ENCODE results near the gene LY9. TPM values are rescaled to one million over a fixed set of nuclear protein-coding genes. Genes with fewer than 3 reads are reported as not detected.

The LY9 gene
- total and polyA plus RNA-seq, 10 donors, result 30.7 to 151 (median 37.8) TPM

DNA sequence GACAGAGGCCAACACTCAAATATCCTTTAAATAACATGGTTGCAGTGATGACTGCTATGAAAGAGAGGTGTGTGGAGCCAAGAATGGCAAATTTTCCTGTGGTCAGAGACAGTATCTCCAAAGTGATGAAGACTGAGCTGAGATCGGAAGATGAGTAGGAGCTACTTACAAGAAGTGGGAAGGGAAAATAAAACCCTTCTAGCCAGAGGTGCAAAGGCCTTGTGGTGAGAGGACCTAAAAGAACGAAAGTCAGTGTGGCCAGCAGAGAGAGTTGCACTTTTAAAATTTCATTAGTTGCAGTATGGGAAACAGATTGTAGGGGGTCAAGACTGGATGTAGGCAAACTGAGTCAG, 39.1 kb upstream of the LY9 start:
- Histone ChIP-seq H3K27me3 (replicated peaks in 1 of 7) (no peaks in the 10 kb centered on the region), H3K4me3 (no peak overlapping the region), H3K27ac (peak overlapping the region in 7 of 8 donors; percentile 12 to 80 (median 61)), H3K9me3 (no peaks in the 10 kb centered on the region), H3K36me3 (no peaks in the 10 kb centered on the region), H3K4me1 (peaks cover 0 to 21% (median 0%) of the 10 kb centered on the region in 6 donors)
- TF ChIP-seq POLR2AphosphoS5 (IDR thresholded peaks at IDR 0.05) (no peak), POLR2A (IDR thresholded peaks at IDR 0.05) (no peak)
- TF ChIP-seq, protein P1, sequence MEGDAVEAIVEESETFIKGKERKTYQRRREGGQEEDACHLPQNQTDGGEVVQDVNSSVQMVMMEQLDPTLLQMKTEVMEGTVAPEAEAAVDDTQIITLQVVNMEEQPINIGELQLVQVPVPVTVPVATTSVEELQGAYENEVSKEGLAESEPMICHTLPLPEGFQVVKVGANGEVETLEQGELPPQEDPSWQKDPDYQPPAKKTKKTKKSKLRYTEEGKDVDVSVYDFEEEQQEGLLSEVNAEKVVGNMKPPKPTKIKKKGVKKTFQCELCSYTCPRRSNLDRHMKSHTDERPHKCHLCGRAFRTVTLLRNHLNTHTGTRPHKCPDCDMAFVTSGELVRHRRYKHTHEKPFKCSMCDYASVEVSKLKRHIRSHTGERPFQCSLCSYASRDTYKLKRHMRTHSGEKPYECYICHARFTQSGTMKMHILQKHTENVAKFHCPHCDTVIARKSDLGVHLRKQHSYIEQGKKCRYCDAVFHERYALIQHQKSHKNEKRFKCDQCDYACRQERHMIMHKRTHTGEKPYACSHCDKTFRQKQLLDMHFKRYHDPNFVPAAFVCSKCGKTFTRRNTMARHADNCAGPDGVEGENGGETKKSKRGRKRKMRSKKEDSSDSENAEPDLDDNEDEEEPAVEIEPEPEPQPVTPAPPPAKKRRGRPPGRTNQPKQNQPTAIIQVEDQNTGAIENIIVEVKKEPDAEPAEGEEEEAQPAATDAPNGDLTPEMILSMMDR (IDR thresholded peaks at IDR 0.05 in 8 of 11, conservative IDR thresholded peaks at IDR 0.05 in 3 of 11), result no peak
- intact Hi-C loops (cut with DNase I; ENCODE audit: low total_unique reads), result no loop called here
- WGBS, 5 donors, result 67 to 89% (median 74%) methylated on average over 2 of the region's 2 CpGs
- no peak for DNase-seq

DNA sequence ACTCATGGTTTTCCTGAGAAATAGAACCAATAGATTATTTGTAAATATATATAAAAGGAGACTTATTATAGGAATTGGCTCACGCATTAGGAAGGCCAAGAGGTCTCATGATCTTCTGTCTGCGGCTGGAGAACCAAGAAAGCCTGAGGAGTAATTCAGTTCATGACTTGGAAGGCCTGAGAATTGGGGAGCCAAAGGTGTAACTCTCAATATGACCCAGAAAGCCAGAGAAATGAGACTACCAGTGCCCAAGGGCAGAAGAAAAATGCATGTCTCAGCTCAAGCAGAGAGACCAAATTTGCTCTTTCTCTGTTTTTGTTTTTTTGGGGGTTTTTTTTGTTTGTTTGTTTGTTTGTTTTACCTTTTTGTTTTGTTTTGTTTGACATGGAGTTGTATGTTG, 37.5 kb upstream of the LY9 start:
- no peak for TF ChIP-seq POLR2AphosphoS5 (IDR thresholded peaks at IDR 0.05)
- TF ChIP-seq POLR2A (IDR thresholded peaks at IDR 0.05), result no peak
- TF ChIP-seq, protein P1 (IDR thresholded peaks at IDR 0.05 in 8 of 11, conservative IDR thresholded peaks at IDR 0.05 in 3 of 11), result no peak
- no peaks in the 10 kb centered on the region for H3K36me3 ChIP-seq
- no peaks in the 10 kb centered on the region for H3K9me3 ChIP-seq
- WGBS, 5 donors, result 82 to 94% (median 93%) methylated on average over 2 of the region's 2 CpGs
- intact Hi-C loops (cut with DNase I; ENCODE audit: low total_unique reads), result no loop called here
- no peak overlapping the region for H3K27ac ChIP-seq
- no peaks in the 10 kb centered on the region for H3K27me3 ChIP-seq (replicated peaks in 1 of 7)
- DNase-seq, result no peak
- peaks cover 0 to 6% (median 0%) of the 10 kb centered on the region in 6 donors for H3K4me1 ChIP-seq
- no peak overlapping the region for H3K4me3 ChIP-seq

- H3K4me3 ChIP-seq, result no peak overlapping the region
- intact Hi-C loops (cut with DNase I; ENCODE audit: low total_unique reads), result no loop called here
- TF ChIP-seq, protein P1 (IDR thresholded peaks at IDR 0.05 in 8 of 11, conservative IDR thresholded peaks at IDR 0.05 in 3 of 11), result no peak
- TF ChIP-seq POLR2A (IDR thresholded peaks at IDR 0.05), result no peak
- no peak for DNase-seq
- no peaks in the 10 kb centered on the region for H3K27me3 ChIP-seq (replicated peaks in 1 of 7)
- H3K4me1 ChIP-seq, result peaks cover 0 to 5% (median 0%) of the 10 kb centered on the region in 6 donors
- H3K9me3 ChIP-seq, result no peaks in the 10 kb centered on the region
- H3K27ac ChIP-seq, result no peak overlapping the region
- no peaks in the 10 kb centered on the region for H3K36me3 ChIP-seq
Observed at GRCh38 chr1:160759740-160760139, 36.2 kb upstream of the LY9 start.

DNA sequence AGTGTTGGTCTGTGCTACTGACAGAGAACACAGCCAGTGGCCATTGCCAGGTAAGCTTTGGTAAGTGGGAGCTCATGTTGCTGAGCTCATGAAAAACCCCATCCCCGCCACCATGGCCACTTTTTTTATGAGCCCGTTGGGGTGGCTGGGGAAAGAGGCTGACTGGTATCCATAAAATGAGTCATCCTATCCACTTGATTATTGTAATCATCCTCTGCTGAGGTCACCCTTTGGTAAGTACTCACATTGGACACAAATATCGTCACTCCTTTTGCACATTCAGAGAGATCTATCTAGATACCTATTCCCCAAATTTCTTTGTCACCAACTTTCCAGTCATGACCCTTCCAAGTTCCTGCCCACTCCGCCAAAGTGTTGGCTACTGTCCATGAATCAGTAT, 34.9 kb upstream of the LY9 start:
- WGBS, 5 donors, result 86 to 96% (median 93%) methylated on average over 4 of the region's 4 CpGs
- intact Hi-C loops (cut with DNase I; ENCODE audit: low total_unique reads), result no loop called here
- no peak overlapping the region for H3K27ac ChIP-seq
- DNase-seq, result no peak
- no peaks in the 10 kb centered on the region for H3K27me3 ChIP-seq (replicated peaks in 1 of 7)
- no peaks in the 10 kb centered on the region for H3K36me3 ChIP-seq
- H3K9me3 ChIP-seq, result no peaks in the 10 kb centered on the region
- TF ChIP-seq, protein P1 (IDR thresholded peaks at IDR 0.05 in 8 of 11, conservative IDR thresholded peaks at IDR 0.05 in 3 of 11), result no peak
- TF ChIP-seq POLR2AphosphoS5 (IDR thresholded peaks at IDR 0.05) (no peak), POLR2A (IDR thresholded peaks at IDR 0.05) (no peak)
- H3K4me1 ChIP-seq, result no peaks in the 10 kb centered on the region
- H3K4me3 ChIP-seq, result no peak overlapping the region

Data from spleen (tissue), 11 donors.